WERI-Rb-1 (cell line): Measurements from ENCODE around the gene SPECC1.

Experiments
- DNase-seq: peaks from one replicate; pipeline ENCODE4 v3.0.0-alpha.2; 2020
- H3K27ac ChIP-seq: fragments of 250-450 bp; sonication (Bioruptor Pico); 2 replicates; pipeline ENCODE4 v1.5.1; 2020; ENCODE audit warnings: mild to moderate bottlenecking, moderate library complexity
- H3K27me3 ChIP-seq: fragments of 250-450 bp; sonication (Bioruptor Pico); 2 replicates; pipeline ENCODE4 v1.5.1; 2021; ENCODE audit warnings: mild to moderate bottlenecking, low read depth, moderate library complexity; ENCODE audit not compliant: insufficient read depth, severe bottlenecking
- H3K36me3 ChIP-seq: fragments of 250-450 bp; sonication (Bioruptor Pico); 2 replicates; pipeline ENCODE4 v1.5.1; 2020; ENCODE audit warnings: mild to moderate bottlenecking, moderate library complexity
- H3K4me3 ChIP-seq: 2 replicates; pipeline ENCODE4 v1.5.1; 2011; ENCODE audit warnings: low read depth, mild to moderate bottlenecking, control low read depth, low read length
- H3K9me3 ChIP-seq: fragments of 250-450 bp; sonication (Bioruptor Pico); 2 replicates; pipeline ENCODE4 v1.5.1; 2021; ENCODE audit warnings: mild to moderate bottlenecking, moderate library complexity; ENCODE audit not compliant: severe bottlenecking
- CTCF ChIP-seq: IDR thresholded peaks from 2 replicates; pipeline ENCODE4 v1.5.1; 2011; ENCODE audit warnings: low read depth, mild to moderate bottlenecking, control low read depth, inconsistent platforms, low read length

SPECC1 gene

GRCh38 chr17:20281860-20282259, 272.7 kb downstream of the SPECC1 start:
- Histone ChIP-seq H3K27ac (no peak overlapping the region), H3K36me3 (no peaks in the 10 kb centered on the region; the same call in 1 of the 2 replicates), H3K9me3 (no peaks in the 10 kb centered on the region), H3K4me3 (no peak overlapping the region), H3K27me3 (no peaks in the 10 kb centered on the region)
- no peak for TF ChIP-seq CTCF
- DNase-seq: no peak

- Histone ChIP-seq H3K36me3 (no peaks in the 10 kb centered on the region; the same call in 1 of the 2 replicates), H3K27me3 (no peaks in the 10 kb centered on the region), H3K9me3 (no peaks in the 10 kb centered on the region), H3K27ac (no peak overlapping the region), H3K4me3 (no peak overlapping the region)
- TF ChIP-seq CTCF: no peak
- DNase-seq: no peak
Observed at GRCh38 chr17:20282526-20283308, 273.6 kb downstream of the SPECC1 start.

- peak; percentile 71 for DNase-seq
- no peak for TF ChIP-seq CTCF
- Histone ChIP-seq H3K9me3 (no peaks in the 10 kb centered on the region), H3K27ac (no peak overlapping the region; the same call in 1 of the 2 replicates), H3K27me3 (no peaks in the 10 kb centered on the region), H3K4me3 (peak overlapping the region; percentile 22), H3K36me3 (no peaks in the 10 kb centered on the region; the same call in 1 of the 2 replicates)
Observed at GRCh38 chr17:20284022-20284421, 274.9 kb downstream of the SPECC1 start.

GRCh38 chr17:20284570-20285295, 275.6 kb downstream of the SPECC1 start:
- no peaks in the 10 kb centered on the region; the same call in 1 of the 2 replicates for H3K36me3 ChIP-seq
- H3K27me3 ChIP-seq: no peaks in the 10 kb centered on the region
- H3K4me3 ChIP-seq: peak overlapping the region; percentile 22; the same call in 1 of the 2 replicates
- DNase-seq: no peak
- H3K9me3 ChIP-seq: no peaks in the 10 kb centered on the region
- no peak for TF ChIP-seq CTCF
- H3K27ac ChIP-seq: no peak overlapping the region

- no peaks in the 10 kb centered on the region for H3K36me3 ChIP-seq
- no peak for TF ChIP-seq CTCF
- no peak for DNase-seq
- no peak overlapping the region for H3K4me3 ChIP-seq
- no peaks in the 10 kb centered on the region for H3K27me3 ChIP-seq
- no peak overlapping the region for H3K27ac ChIP-seq
- H3K9me3 ChIP-seq: no peaks in the 10 kb centered on the region
Observed at GRCh38 chr17:20289984-20290383, 280.8 kb downstream of the SPECC1 start.
